Panc1 (cell line): ENCODE results near the gene FLYWCH1. TPM values are rescaled to one million over a fixed set of nuclear protein-coding genes. Genes with fewer than 3 reads are reported as not detected.
A peak's percentile ranks its signal among the peaks of the same experiment; 100 is the strongest.

Source experiments
- ATAC-seq: fragments of 200-7000 bp; cut with Tn5 transposase; 2 replicates; pipeline ENCODE4 v1.9.1; 2020; ENCODE audit warnings: mild to moderate bottlenecking, moderate library complexity
- BruUV-seq: library from RNA; stranded (reverse); fragments of 400-500 nt; replicated peaks from 2 replicates; lab custom pipeline; 2021; lab: Mats Ljungman, UMichigan
- CTCF ChIA-PET: fragments of 300-600 bp; sonication (Branson Sonifier 250); formaldehyde crosslinking; loops from one replicate; lab custom pipeline; 2022; ENCODE audit warnings: antibody characterized with exemption; lab: Charles Lee
- POLR2A ChIA-PET: fragments of 300-600 bp; sonication (Branson Sonifier 250); formaldehyde crosslinking; loops from one replicate; lab custom pipeline; 2022; ENCODE audit warnings: antibody characterized with exemption; lab: Charles Lee
- DNase-seq: peaks from one replicate; pipeline ENCODE4 v3.0.0-alpha.2; 2010; ENCODE audit warnings: low read depth, low spot score
- H3K27ac ChIP-seq: 2 replicates; pipeline ENCODE4 v1.5.1; 2011; ENCODE audit warnings: mild to moderate bottlenecking, low read length, inconsistent platforms
- H3K27me3 ChIP-seq: fragments of 200-500 bp; sonication (Bioruptor generic); 2 replicates; pipeline ENCODE4 v1.6.0; 2014; ENCODE audit warnings: low read length, inconsistent platforms; ENCODE audit not compliant: control insufficient read depth, insufficient read depth
- H3K36me3 ChIP-seq: fragments of 200-500 bp; sonication (Bioruptor generic); 2 replicates; pipeline ENCODE4 v1.5.1; 2014; ENCODE audit warnings: inconsistent platforms, mild to moderate bottlenecking, low read length, moderate library complexity; ENCODE audit not compliant: control insufficient read depth, insufficient read depth
- H3K4me1 ChIP-seq: 2 replicates; pipeline ENCODE4 v1.5.1; 2011; ENCODE audit warnings: inconsistent platforms, mild to moderate bottlenecking, low read length, moderate library complexity; ENCODE audit not compliant: control insufficient read depth, insufficient read depth
- H3K4me3 ChIP-seq, 2 experiments: 2 replicates each; pipeline ENCODE4 v1.5.1; 2011 to 2012; ENCODE audit warnings: low read depth in 2 of 2, low read length in 2 of 2, mild to moderate bottlenecking in 2 of 2, inconsistent platforms in 1 of 2, moderate library complexity in 1 of 2
- H3K9me3 ChIP-seq: fragments of 200-500 bp; sonication (Bioruptor generic); 2 replicates; pipeline ENCODE4 v1.5.1; 2014; ENCODE audit warnings: low read depth, mild to moderate bottlenecking, inconsistent platforms, low read length, moderate library complexity; ENCODE audit not compliant: control insufficient read depth, insufficient read depth
- POLR2AphosphoS5 ChIP-seq: IDR thresholded peaks from 2 replicates; pipeline ENCODE4 v1.6.1; 2012; ENCODE audit warnings: mild to moderate bottlenecking, low read depth, low read length, moderate library complexity
- REST ChIP-seq, 2 experiments: IDR thresholded peaks; 2 replicates each; pipeline ENCODE4 v1.6.1; 2011 to 2012; ENCODE audit warnings: low read depth in 2 of 2, control low read depth in 1 of 2, low read length in 1 of 2, mild to moderate bottlenecking in 1 of 2, moderate library complexity in 1 of 2; ENCODE audit not compliant: insufficient read depth in 1 of 2
- SIN3A ChIP-seq: IDR thresholded peaks from 2 replicates; pipeline ENCODE4 v1.6.1; 2012; ENCODE audit warnings: low read depth, mild to moderate bottlenecking, low read length, moderate library complexity, borderline replicate concordance; ENCODE audit not compliant: insufficient read depth
- TCF7L2 ChIP-seq: IDR thresholded peaks from 2 replicates; pipeline ENCODE4 v1.6.1; 2011; ENCODE audit warnings: mild to moderate bottlenecking, low read depth, low read length, inconsistent platforms
- in situ Hi-C: cut with HindIII; loops from 2 replicates; pipeline ENCODE4 v1.10.0; 2016; ENCODE audit warnings: low sequenced_read_pairs, low pct_unique_long_range_greater_than_20kb
- intact Hi-C: fragments of 100-400 bp; cut with micrococcal nuclease; formaldehyde crosslinking; loops from one replicate; pipeline ENCODE4 v1.10.0; 2022; ENCODE audit not compliant: unreplicated experiment
- total RNA-seq: library from RNA; stranded (reverse); gene quantifications from one replicate; pipeline ENCODE4 v1.2.1, GENCODE V29; 2021; ENCODE audit not compliant: unreplicated experiment
- TF ChIP-seq, protein P1 (sequence below): fragments of 450-650 bp; IDR thresholded peaks from 2 replicates; pipeline ENCODE4 v1.5.1; 2017; ENCODE audit warnings: mild to moderate bottlenecking

FLYWCH1 gene
- total RNA-seq, 1 experiment from 2014 or later, result 67.9 TPM

DNA sequence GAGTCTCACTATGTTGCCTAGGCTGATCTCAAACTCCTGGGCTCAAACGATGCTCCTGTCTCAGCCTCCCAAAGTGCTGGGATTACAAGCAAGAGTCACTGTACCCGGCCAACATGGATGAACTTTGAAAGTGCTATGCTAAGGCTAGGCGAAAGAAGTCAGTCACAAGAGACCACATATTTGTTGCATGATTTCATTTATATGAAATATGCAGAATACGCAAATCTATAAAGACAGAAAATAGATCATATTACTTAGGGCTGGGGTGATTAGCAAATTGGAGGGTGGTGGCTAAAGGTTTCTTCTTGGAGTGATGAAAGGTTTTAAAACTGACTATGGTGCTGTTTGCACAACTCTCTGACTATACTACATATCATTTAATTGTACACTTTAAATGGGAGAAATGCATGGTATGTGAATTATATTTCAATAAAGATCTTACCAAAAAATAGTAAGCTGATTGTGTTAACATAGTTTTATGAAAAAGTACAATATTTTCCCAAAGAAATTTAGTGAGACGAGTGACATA, 1.2 kb upstream of the FLYWCH1 start:
- in situ Hi-C loops, result no loop called here

DNA sequence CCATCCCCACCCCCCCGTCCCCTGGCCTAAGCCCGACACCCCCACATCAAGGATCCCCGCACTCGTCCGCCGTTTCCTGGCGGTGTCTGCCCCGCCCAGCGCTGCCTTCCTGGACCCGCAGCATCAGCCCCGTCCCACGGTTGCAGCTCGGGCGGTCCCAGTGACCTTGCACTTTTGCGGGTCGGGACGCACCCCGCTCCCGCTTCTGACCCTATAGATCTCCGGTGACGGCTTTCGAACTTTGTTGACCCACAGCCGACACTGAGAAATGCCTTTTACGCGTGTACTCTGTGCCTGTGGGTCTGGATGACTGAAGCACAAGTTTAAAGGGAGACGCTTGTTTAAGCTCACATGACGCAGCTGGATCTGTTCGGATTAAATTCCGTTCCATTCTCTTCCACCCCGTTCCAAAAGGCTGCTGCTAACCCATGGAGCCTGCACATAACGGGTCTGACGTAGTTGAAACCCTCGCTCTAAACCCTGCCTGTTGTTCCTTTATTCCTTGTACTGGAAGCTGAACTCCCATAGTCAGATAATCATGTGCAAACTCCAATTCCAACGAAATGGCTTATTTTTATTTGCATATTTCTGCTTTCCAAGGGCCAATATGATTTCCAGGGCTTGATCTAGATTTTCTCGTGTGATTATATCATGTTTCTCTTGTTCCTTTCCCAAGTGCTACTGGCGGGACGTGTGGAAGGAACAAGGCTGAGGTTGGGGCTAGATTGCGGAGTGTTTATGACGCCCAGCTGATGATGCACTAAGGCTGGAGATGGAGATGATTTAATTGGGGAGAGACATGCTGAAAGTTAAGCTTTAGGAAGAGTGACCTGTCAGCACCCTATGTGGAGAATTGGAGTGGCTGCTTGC, 834 bp downstream of the FLYWCH1 start:
- BruUV-seq, result TSS peak; percentile 89
- H3K27me3 ChIP-seq, result no peaks in the 10 kb centered on the region
- ChIA-PET CTCF (interaction anchor here (1.3 kb wide), 1 partner anchor 14 kb away, joined by 5 read pairs; no protein-coding TSS in a partner anchor), POLR2A (no interaction called here)
- H3K4me3 ChIP-seq, result peak overlapping the region; percentile 79 to 98
- H3K4me1 ChIP-seq, result peaks cover 12% of the 10 kb centered on the region
- ATAC-seq (peak; percentile 53), DNase-seq (no peak)
- intact Hi-C loops, result no loop called here
- H3K27ac ChIP-seq, result peak overlapping the region; percentile 88
- TF ChIP-seq POLR2AphosphoS5 (no peak), SIN3A (no peak), REST (IDR thresholded peaks at IDR 0.05; ENCODE audit: insufficient read depth in 1 of 2, low read depth in 2 of 2, low read length in 1 of 2) (no peak), TCF7L2 (no peak)
- TF ChIP-seq, protein P1, sequence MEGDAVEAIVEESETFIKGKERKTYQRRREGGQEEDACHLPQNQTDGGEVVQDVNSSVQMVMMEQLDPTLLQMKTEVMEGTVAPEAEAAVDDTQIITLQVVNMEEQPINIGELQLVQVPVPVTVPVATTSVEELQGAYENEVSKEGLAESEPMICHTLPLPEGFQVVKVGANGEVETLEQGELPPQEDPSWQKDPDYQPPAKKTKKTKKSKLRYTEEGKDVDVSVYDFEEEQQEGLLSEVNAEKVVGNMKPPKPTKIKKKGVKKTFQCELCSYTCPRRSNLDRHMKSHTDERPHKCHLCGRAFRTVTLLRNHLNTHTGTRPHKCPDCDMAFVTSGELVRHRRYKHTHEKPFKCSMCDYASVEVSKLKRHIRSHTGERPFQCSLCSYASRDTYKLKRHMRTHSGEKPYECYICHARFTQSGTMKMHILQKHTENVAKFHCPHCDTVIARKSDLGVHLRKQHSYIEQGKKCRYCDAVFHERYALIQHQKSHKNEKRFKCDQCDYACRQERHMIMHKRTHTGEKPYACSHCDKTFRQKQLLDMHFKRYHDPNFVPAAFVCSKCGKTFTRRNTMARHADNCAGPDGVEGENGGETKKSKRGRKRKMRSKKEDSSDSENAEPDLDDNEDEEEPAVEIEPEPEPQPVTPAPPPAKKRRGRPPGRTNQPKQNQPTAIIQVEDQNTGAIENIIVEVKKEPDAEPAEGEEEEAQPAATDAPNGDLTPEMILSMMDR, result no peak
- in situ Hi-C loops, result no loop called here
- peaks cover 2% of the 10 kb centered on the region; the same call in 1 of the 2 replicates for H3K36me3 ChIP-seq
- H3K9me3 ChIP-seq, result no peaks in the 10 kb centered on the region

More for the DNA sequence above, 1.2 kb upstream of the FLYWCH1 start:
- intact Hi-C loops, result no loop called here
- DNase-seq (no peak), ATAC-seq (no peak)
- Histone ChIP-seq H3K4me1 (peaks cover 10% of the 10 kb centered on the region), H3K4me3 (no peak overlapping the region), H3K9me3 (no peaks in the 10 kb centered on the region), H3K36me3 (peaks cover 2% of the 10 kb centered on the region; the same call in 1 of the 2 replicates), H3K27ac (peak overlapping the region; percentile 46; the same call in 1 of the 2 replicates), H3K27me3 (no peaks in the 10 kb centered on the region)
- TF ChIP-seq, protein P1, result no peak
- no peak for TF ChIP-seq POLR2AphosphoS5
- no peak for TF ChIP-seq REST (IDR thresholded peaks at IDR 0.05; ENCODE audit: insufficient read depth in 1 of 2, low read depth in 2 of 2, low read length in 1 of 2)
- no peak for TF ChIP-seq SIN3A
- TF ChIP-seq TCF7L2, result no peak
- BruUV-seq, result no TSS peak
- POLR2A ChIA-PET, result no interaction called here
- CTCF ChIA-PET, result no interaction called here
